Vagina (tissue), 2 donors: ENCODE data around the gene MORC1. TPM values are rescaled to one million over a fixed set of nuclear protein-coding genes. Genes with fewer than 3 reads are reported as not detected.

ENCODE experiments used
- DNase-seq, 2 donors: peaks; one replicate each; pipeline ENCODE4 v3.0.0-alpha.2; 2017; ENCODE audit errors: extremely low spot score in 2 of 2
- H3K27ac ChIP-seq: fragments of 200-600 bp; sonication (generic); one replicate; pipeline ENCODE4 v1.5.1; 2019
- H3K27me3 ChIP-seq: fragments of 200-600 bp; sonication (generic); one replicate; pipeline ENCODE4 v1.5.1; 2019
- H3K36me3 ChIP-seq, 2 donors: fragments of 200-600 bp; sonication (generic); one replicate each; pipeline ENCODE4 v1.5.1; 2017 to 2019
- H3K4me1 ChIP-seq: fragments of 200-600 bp; sonication (generic); one replicate; pipeline ENCODE4 v1.5.1; 2019
- H3K4me3 ChIP-seq, 2 donors: fragments of 200-600 bp; sonication (generic); 1 replicate in 1 of 2; 2 replicates in 1 of 2; pipeline ENCODE4 v1.5.1; 2016 to 2019
- H3K9me3 ChIP-seq: fragments of 200-600 bp; sonication (generic); one replicate; pipeline ENCODE4 v1.5.1; 2019
- CTCF ChIP-seq, 3 experiments: fragments of 450-650 bp in 2 of 3; fragments of 200-600 bp in 1 of 3; sonication (generic) in 1 of 3; IDR thresholded peaks; one replicate each; pipeline ENCODE4 v1.5.1; 2017 to 2019; ENCODE audit warnings: antibody characterized with exemption in 3 of 3, mild to moderate bottlenecking in 2 of 3, moderate library complexity in 2 of 3
- POLR2A ChIP-seq, 2 donors: fragments of 450-650 bp; IDR thresholded peaks; one replicate each; pipeline ENCODE4 v1.6.1; 2017; ENCODE audit warnings: antibody characterized with exemption in 2 of 2, mild to moderate bottlenecking in 2 of 2, moderate library complexity in 2 of 2
- POLR2AphosphoS5 ChIP-seq, 2 donors: sonication (generic); formaldehyde crosslinking; IDR thresholded peaks; one replicate each; pipeline ENCODE4 v1.9.0; 2017; ENCODE audit warnings: antibody characterized with exemption in 2 of 2, mild to moderate bottlenecking in 2 of 2, low read depth in 1 of 2; ENCODE audit not compliant: insufficient read depth in 1 of 2
- intact Hi-C: fragments of 100-400 bp; cut with DNase I; formaldehyde crosslinking; loops from one replicate; pipeline ENCODE4 v1.15.1; 2023
- total RNA-seq: library from RNA; depleted of rRNA; stranded (reverse); fragments of >200 nt; gene quantifications from one replicate; pipeline ENCODE4 v1.2.3, GENCODE V29; 2016

MORC1 gene
- total RNA-seq, 1 donor from 2014 or later = not detected

- TF ChIP-seq POLR2AphosphoS5 (IDR thresholded peaks at IDR 0.05; ENCODE audit: insufficient read depth in 1 of 2, low read depth in 1 of 2) = no peak
- no peak for TF ChIP-seq CTCF (IDR thresholded peaks at IDR 0.05)
- TF ChIP-seq POLR2A (IDR thresholded peaks at IDR 0.05) = no peak
- intact Hi-C loops = no loop called here
- no peaks in the 10 kb centered on the region for H3K27me3 ChIP-seq
- H3K27ac ChIP-seq = no peak overlapping the region
- H3K9me3 ChIP-seq = no peaks in the 10 kb centered on the region
- no peak overlapping the region for H3K4me3 ChIP-seq
- no peak for DNase-seq
- no peaks in the 10 kb centered on the region for H3K4me1 ChIP-seq
- H3K36me3 ChIP-seq = no peaks in the 10 kb centered on the region
These were observed 58.7 kb downstream of the MORC1 start for GRCh38 chr3:109059264-109059663.

GRCh38 chr3:109057616-109058015, 60.3 kb downstream of the MORC1 start:
- Histone ChIP-seq H3K27me3 (no peaks in the 10 kb centered on the region), H3K27ac (no peak overlapping the region), H3K36me3 (no peaks in the 10 kb centered on the region), H3K4me3 (no peak overlapping the region), H3K4me1 (no peaks in the 10 kb centered on the region), H3K9me3 (no peaks in the 10 kb centered on the region)
- intact Hi-C loops = no loop called here
- TF ChIP-seq POLR2AphosphoS5 (IDR thresholded peaks at IDR 0.05; ENCODE audit: insufficient read depth in 1 of 2, low read depth in 1 of 2) (no peak), POLR2A (IDR thresholded peaks at IDR 0.05) (no peak), CTCF (IDR thresholded peaks at IDR 0.05) (no peak)
- DNase-seq = no peak

- Histone ChIP-seq H3K4me3 (no peak overlapping the region), H3K27me3 (no peaks in the 10 kb centered on the region), H3K36me3 (no peaks in the 10 kb centered on the region), H3K27ac (no peak overlapping the region), H3K4me1 (no peaks in the 10 kb centered on the region), H3K9me3 (no peaks in the 10 kb centered on the region)
- no peak for DNase-seq
- no peak for TF ChIP-seq POLR2A (IDR thresholded peaks at IDR 0.05)
- no peak for TF ChIP-seq CTCF (IDR thresholded peaks at IDR 0.05)
- TF ChIP-seq POLR2AphosphoS5 (IDR thresholded peaks at IDR 0.05; ENCODE audit: insufficient read depth in 1 of 2, low read depth in 1 of 2) = no peak
- intact Hi-C loops = no loop called here
These were observed 60.9 kb downstream of the MORC1 start for GRCh38 chr3:109057056-109057455.

- H3K4me1 ChIP-seq = no peaks in the 10 kb centered on the region
- no peaks in the 10 kb centered on the region for H3K36me3 ChIP-seq
- intact Hi-C loops = no loop called here
- H3K9me3 ChIP-seq = no peaks in the 10 kb centered on the region
- no peaks in the 10 kb centered on the region for H3K27me3 ChIP-seq
- no peak overlapping the region for H3K4me3 ChIP-seq
- TF ChIP-seq POLR2AphosphoS5 (IDR thresholded peaks at IDR 0.05; ENCODE audit: insufficient read depth in 1 of 2, low read depth in 1 of 2) (no peak), POLR2A (IDR thresholded peaks at IDR 0.05) (no peak), CTCF (IDR thresholded peaks at IDR 0.05) (no peak)
- no peak for DNase-seq
- H3K27ac ChIP-seq = no peak overlapping the region
These were observed 67.3 kb downstream of the MORC1 start for GRCh38 chr3:109050591-109051167.

- Histone ChIP-seq H3K27me3 (no peaks in the 10 kb centered on the region), H3K36me3 (no peaks in the 10 kb centered on the region), H3K4me1 (no peaks in the 10 kb centered on the region), H3K4me3 (no peak overlapping the region), H3K9me3 (no peaks in the 10 kb centered on the region), H3K27ac (no peak overlapping the region)
- no peak for DNase-seq
- intact Hi-C loops = no loop called here
- TF ChIP-seq POLR2AphosphoS5 (IDR thresholded peaks at IDR 0.05; ENCODE audit: insufficient read depth in 1 of 2, low read depth in 1 of 2) = no peak
These were observed 70.6 kb downstream of the MORC1 start for GRCh38 chr3:109047366-109047765.
